T-helper 1 cell treated with Interleukin-12 subunit alpha and Interleukin-12 subunit beta and Interleukin-4 antibody, amounts not matched to agents 30 μg/mL and 1 μg/mL, for 36 hours (primary cell): Measurements from ENCODE around the gene SAT1.

Experiments used
- H3K27ac Mint-ChIP-seq: one replicate; pipeline ENCODE4 v1.8.0; 2021; ENCODE audit warnings: mild to moderate bottlenecking, mixed read lengths
- H3K27me3 Mint-ChIP-seq: one replicate; pipeline ENCODE4 v1.8.0; 2021; ENCODE audit warnings: low read depth, mixed read lengths
- H3K36me3 Mint-ChIP-seq: one replicate; pipeline ENCODE4 v1.8.0; 2021; ENCODE audit warnings: low read depth, mixed read lengths
- H3K4me1 Mint-ChIP-seq: one replicate; pipeline ENCODE4 v1.8.0; 2021; ENCODE audit warnings: low read depth, mixed read lengths
- H3K4me3 Mint-ChIP-seq: one replicate; pipeline ENCODE4 v1.8.0; 2021; ENCODE audit warnings: mild to moderate bottlenecking, moderate library complexity, mixed read lengths
- H3K9me3 Mint-ChIP-seq: one replicate; pipeline ENCODE4 v1.8.0; 2021; ENCODE audit warnings: mixed read lengths

Gene SAT1

DNA sequence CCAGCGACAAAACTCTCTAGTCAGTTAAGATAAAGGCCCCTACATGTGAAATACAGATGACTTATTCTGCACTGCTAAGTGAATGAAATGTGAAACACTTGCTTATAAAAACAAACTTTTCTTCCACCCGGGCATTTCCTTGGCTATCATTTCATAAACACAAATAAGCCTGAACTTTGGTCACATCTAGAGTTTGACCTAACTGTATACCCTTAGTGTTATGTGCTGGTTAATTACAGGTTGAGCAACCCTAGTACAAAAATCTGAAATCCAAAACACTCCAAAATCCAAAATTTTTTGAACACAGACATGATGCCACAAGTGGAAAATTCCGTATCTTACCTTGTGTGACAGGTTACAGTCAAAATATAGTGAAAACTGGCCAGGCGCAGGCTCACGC, 45.9 kb downstream of the SAT1 start:
- H3K4me1 Mint-ChIP-seq = peaks cover 2% of the 10 kb centered on the region
- H3K27ac Mint-ChIP-seq = no peak overlapping the region
- peaks cover 1% of the 10 kb centered on the region for H3K36me3 Mint-ChIP-seq
- H3K27me3 Mint-ChIP-seq = peaks cover 3% of the 10 kb centered on the region
- H3K9me3 Mint-ChIP-seq = no peaks in the 10 kb centered on the region
- no peak overlapping the region for H3K4me3 Mint-ChIP-seq

DNA sequence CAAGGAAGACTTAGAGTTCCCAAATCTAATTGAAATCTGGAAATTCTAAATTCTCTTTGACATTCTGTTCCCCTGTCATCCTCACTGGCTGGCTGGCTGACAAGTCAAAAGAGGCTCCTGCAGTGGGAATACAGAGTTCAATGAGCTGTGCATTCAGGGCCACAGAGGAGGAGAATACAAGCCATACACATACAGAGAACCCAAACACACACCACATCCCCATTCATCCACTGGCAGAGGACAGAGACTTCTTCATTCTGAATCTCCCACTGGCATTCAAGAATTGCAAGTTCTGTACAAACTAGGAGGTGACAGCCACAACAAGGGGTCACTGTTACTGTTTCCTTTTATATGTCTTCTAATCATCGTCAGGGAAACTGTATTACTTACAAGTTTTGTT, 49.7 kb downstream of the SAT1 start:
- H3K9me3 Mint-ChIP-seq = no peaks in the 10 kb centered on the region
- peaks cover 3% of the 10 kb centered on the region for H3K27me3 Mint-ChIP-seq
- H3K4me1 Mint-ChIP-seq = no peaks in the 10 kb centered on the region
- H3K27ac Mint-ChIP-seq = no peak overlapping the region
- H3K36me3 Mint-ChIP-seq = peaks cover 2% of the 10 kb centered on the region
- no peak overlapping the region for H3K4me3 Mint-ChIP-seq
